Measurements from ENCODE around the gene CCDC137. TPM values are rescaled to one million over a fixed set of nuclear protein-coding genes. Genes with fewer than 3 reads are reported as not detected.

The CCDC137 gene
- total and polyA plus RNA-seq, 2 of the 13 experiments (the other 11 are each of a cell fraction or from before 2014, with no cell fraction given) = 14.6 to 39.1 TPM

DNA sequence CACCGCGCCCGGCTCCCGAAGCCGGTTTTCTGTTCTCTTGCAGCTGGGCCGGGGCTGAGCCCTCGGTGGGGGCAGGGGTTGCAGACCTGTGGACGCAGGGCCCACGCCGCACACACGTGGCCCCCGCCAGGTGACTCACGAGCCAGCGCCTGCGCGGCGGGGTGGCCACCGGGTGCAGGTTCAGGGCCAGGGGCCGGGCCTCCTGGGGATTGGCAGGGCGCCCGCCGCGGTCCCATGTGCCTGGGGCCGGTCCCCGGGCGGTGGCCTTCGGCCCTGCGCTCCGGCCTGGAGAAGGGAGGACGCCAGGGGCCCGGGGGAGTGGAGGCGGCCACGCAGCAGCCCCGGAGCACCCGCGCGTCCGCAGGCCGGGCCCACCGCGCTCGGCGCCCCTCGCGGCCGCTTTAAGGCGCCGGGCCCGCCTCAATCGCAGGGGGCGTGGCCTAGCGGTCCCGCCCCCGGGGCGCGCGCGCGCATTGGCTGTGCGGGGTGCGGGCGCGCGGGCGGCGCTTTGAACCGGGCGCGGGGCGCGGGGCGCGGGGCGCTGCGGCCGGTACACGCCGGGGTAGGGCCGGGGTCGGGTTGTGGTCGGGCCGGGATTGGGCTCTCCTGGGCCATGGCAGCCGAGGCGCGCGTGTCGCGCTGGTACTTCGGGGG is 45.4 kb downstream of the CCDC137 start, which contains the start of gene SLC25A10 (continued):
- no peak for TF ChIP-seq FUBP1 (CRISPR knock-in tag; IDR thresholded peaks at IDR 0.05; ENCODE audit: borderline replicate concordance)
- TF ChIP-seq ZNF292 (CRISPR knock-in tag; IDR thresholded peaks at IDR 0.05; ENCODE audit: borderline replicate concordance, low read depth) = peak; percentile 46; the same call in 1 of the 2 replicates
- peak; percentile 95 for TF ChIP-seq ZNF224 (CRISPR knock-in tag; IDR thresholded peaks at IDR 0.05)
- 0 out of 2 replicates have a peak, but pooled peaks have one; percentile 64 for TF ChIP-seq GPN1 (CRISPR knock-in tag; IDR thresholded peaks at IDR 0.05; ENCODE audit: borderline replicate concordance)
- TF ChIP-seq ZNF605 (CRISPR knock-in tag; IDR thresholded peaks at IDR 0.05) = peak; percentile 97; the same call in 1 of the 2 replicates
- no peak for TF ChIP-seq SP1 (IDR thresholded peaks at IDR 0.05)
- peak; percentile 58 for TF ChIP-seq SP1 (CRISPR knock-in tag; IDR thresholded peaks at IDR 0.05)
- TF ChIP-seq TOPORS (CRISPR knock-in tag; IDR thresholded peaks at IDR 0.05) = peak; percentile 99
- no peak for TF ChIP-seq MAFK (conservative IDR thresholded peaks at IDR 0.05 in 1 of 2, IDR thresholded peaks at IDR 0.05 in 1 of 2; ENCODE audit: low read length in 2 of 2)
- TF ChIP-seq, protein P1, sequence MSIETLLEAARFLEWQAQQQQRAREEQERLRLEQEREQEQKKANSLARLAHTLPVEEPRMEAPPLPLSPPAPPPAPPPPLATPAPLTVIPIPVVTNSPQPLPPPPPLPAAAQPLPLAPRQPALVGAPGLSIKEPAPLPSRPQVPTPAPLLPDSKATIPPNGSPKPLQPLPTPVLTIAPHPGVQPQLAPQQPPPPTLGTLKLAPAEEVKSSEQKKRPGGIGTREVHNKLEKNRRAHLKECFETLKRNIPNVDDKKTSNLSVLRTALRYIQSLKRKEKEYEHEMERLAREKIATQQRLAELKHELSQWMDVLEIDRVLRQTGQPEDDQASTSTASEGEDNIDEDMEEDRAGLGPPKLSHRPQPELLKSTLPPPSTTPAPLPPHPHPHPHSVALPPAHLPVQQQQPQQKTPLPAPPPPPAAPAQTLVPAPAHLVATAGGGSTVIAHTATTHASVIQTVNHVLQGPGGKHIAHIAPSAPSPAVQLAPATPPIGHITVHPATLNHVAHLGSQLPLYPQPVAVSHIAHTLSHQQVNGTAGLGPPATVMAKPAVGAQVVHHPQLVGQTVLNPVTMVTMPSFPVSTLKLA (IDR thresholded peaks at IDR 0.05) = peak; percentile 94
- TF ChIP-seq ZNF558 (CRISPR knock-in tag; IDR thresholded peaks at IDR 0.05; ENCODE audit: borderline replicate concordance) = peak; percentile 100; the same call in 1 of the 2 replicates
- TF ChIP-seq ZBTB7B (CRISPR knock-in tag; IDR thresholded peaks at IDR 0.05) = peak; percentile 89
- peak; percentile 87 for TF ChIP-seq ZNF674 (CRISPR knock-in tag; IDR thresholded peaks at IDR 0.05; ENCODE audit: low read depth)
- TF ChIP-seq ZNF615 (CRISPR knock-in tag; IDR thresholded peaks at IDR 0.05; ENCODE audit: borderline replicate concordance) = no peak
- no peak for TF ChIP-seq SCMH1 (CRISPR knock-in tag; IDR thresholded peaks at IDR 0.05; ENCODE audit: borderline replicate concordance)
- TF ChIP-seq RFX3 (CRISPR knock-in tag; IDR thresholded peaks at IDR 0.05) = peak; percentile 51; the same call in 1 of the 2 replicates
- TF ChIP-seq POLR2G (IDR thresholded peaks at IDR 0.05; ENCODE audit: low read depth, low read length) = peak; percentile 61; the same call in 1 of the 2 replicates
- peak; percentile 99 for TF ChIP-seq ZNF792 (CRISPR knock-in tag; IDR thresholded peaks at IDR 0.05)
- TF ChIP-seq ZNF441 (CRISPR knock-in tag; IDR thresholded peaks at IDR 0.05; ENCODE audit: borderline replicate concordance) = peak; percentile 96
- peak; percentile 32; the same call in 1 of the 2 replicates for TF ChIP-seq DPF2 (CRISPR knock-in tag; IDR thresholded peaks at IDR 0.05; ENCODE audit: borderline replicate concordance, low read depth)
- TF ChIP-seq SRY (CRISPR knock-in tag; IDR thresholded peaks at IDR 0.05) = peak; percentile 99
- peak; percentile 71 for TF ChIP-seq ZMYM3 (CRISPR knock-in tag; IDR thresholded peaks at IDR 0.05)
- peak; percentile 97 for TF ChIP-seq ZBTB10 (CRISPR knock-in tag; IDR thresholded peaks at IDR 0.05; ENCODE audit: borderline replicate concordance)
- TF ChIP-seq IRF9 (CRISPR knock-in tag; IDR thresholded peaks at IDR 0.05; ENCODE audit: borderline replicate concordance) = peak; percentile 98
